Measurements from ENCODE around the gene C19orf38. TPM values are rescaled to one million over a fixed set of nuclear protein-coding genes. Genes with fewer than 3 reads are reported as not detected.

C19orf38 gene
- total RNA-seq, 1 donor: under 0.01 TPM

Small RNA genes lying within 50 kb of the gene (small RNA-seq; reads per million reads assigned to genes)
- gene MIR199A1 (3.3 reads per million, percentile 80 among the genes with 10 or more reads in this experiment), gene MIR6793 (not detected)

Other genes with a start within 250 kb of the C19orf38 start
- 43.0 and 49.9 TPM in 2 replicates for gene SLC44A2, start 222.9 kb upstream of the C19orf38 start, total RNA-seq
- gene ILF3, start 194.1 kb upstream of the C19orf38 start, total RNA-seq: 105 and 107 TPM in 2 replicates
- gene QTRT1, start 147.0 kb upstream of the C19orf38 start, total RNA-seq: 34.0 and 36.5 TPM in 2 replicates
- gene DNM2, start 130.3 kb upstream of the C19orf38 start, total RNA-seq: 89.6 and 102 TPM in 2 replicates
- 39.2 and 43.1 TPM in 2 replicates for gene TMED1, start 12.2 kb upstream of the C19orf38 start, total RNA-seq
- gene CARM1, start 23.1 kb downstream of the C19orf38 start, total RNA-seq: 33.7 and 41.0 TPM in 2 replicates
- gene YIPF2, start 80.2 kb downstream of the C19orf38 start, total RNA-seq: 114 and 126 TPM in 2 replicates
- gene TIMM29, start 80.4 kb downstream of the C19orf38 start, total RNA-seq: 31.8 and 34.8 TPM in 2 replicates
- 52.2 and 52.8 TPM in 2 replicates for gene SMARCA4, start 112.6 kb downstream of the C19orf38 start, total RNA-seq
- gene LDLR, start 241.0 kb downstream of the C19orf38 start, total RNA-seq: 313 and 326 TPM in 2 replicates